DMS 273 (cell line): Measurements from ENCODE around the gene LIFR.
"Not testable (repeated sequence)": the region's sequence is repeated elsewhere in the genome, so short reads cannot be mapped to it uniquely, and the experiment has no call there.

Experiments
- DNase-seq: peaks from one replicate; lab custom pipeline; 2025; ENCODE audit not compliant: unreplicated experiment; lab: John Stamatoyannopoulos, UW

LIFR gene

GRCh38 chr5:38581597-38581996 lies 25.2 kb upstream of the LIFR start:
- DNase-seq, result no peak

- no peak for DNase-seq
Observed at GRCh38 chr5:38579105-38579504, 22.7 kb upstream of the LIFR start.

- no peak for DNase-seq
Observed at GRCh38 chr5:38576961-38577684, 20.7 kb upstream of the LIFR start.

- peak; percentile 62 for DNase-seq
Observed at GRCh38 chr5:38576442-38576841, 20.0 kb upstream of the LIFR start.

GRCh38 chr5:38575476-38575875 lies 19.0 kb upstream of the LIFR start:
- DNase-seq, result no peak

- no peak for DNase-seq
Observed at GRCh38 chr5:38574009-38574408, 17.6 kb upstream of the LIFR start.

GRCh38 chr5:38573521-38573920 lies 17.1 kb upstream of the LIFR start:
- no peak for DNase-seq

GRCh38 chr5:38569180-38569579 lies 12.7 kb upstream of the LIFR start:
- peak; percentile 55 for DNase-seq

- DNase-seq, result not testable (repeated sequence)
Observed at GRCh38 chr5:38567306-38567705, 10.9 kb upstream of the LIFR start.

GRCh38 chr5:38563624-38564023 lies 7.2 kb upstream of the LIFR start:
- no peak for DNase-seq

- DNase-seq, result no peak
Observed at GRCh38 chr5:38562444-38563210, 6.2 kb upstream of the LIFR start.

- no peak for DNase-seq
Observed at GRCh38 chr5:38559428-38559827, 3.0 kb upstream of the LIFR start.

- no peak for DNase-seq
Observed at GRCh38 chr5:38557792-38558191, 1.3 kb upstream of the LIFR start.

GRCh38 chr5:38557308-38557710 lies 863 bp upstream of the LIFR start:
- no peak for DNase-seq

GRCh38 chr5:38556088-38556598 lies 303 bp downstream of the LIFR start:
- DNase-seq, result no peak

- DNase-seq, result peak; percentile 54
Observed at GRCh38 chr5:38555354-38556087, 925 bp downstream of the LIFR start.

- DNase-seq, result no peak
Observed at GRCh38 chr5:38554861-38555260, 1.6 kb downstream of the LIFR start.

GRCh38 chr5:38554403-38554802 lies 2.0 kb downstream of the LIFR start:
- DNase-seq, result no peak

GRCh38 chr5:38553001-38553521 lies 3.4 kb downstream of the LIFR start:
- no peak for DNase-seq

GRCh38 chr5:38551030-38552017 lies 5.1 kb downstream of the LIFR start:
- peak; percentile 80 for DNase-seq
